ENCODE measurements around the gene HSPE1. TPM values are rescaled to one million over a fixed set of nuclear protein-coding genes. Genes with fewer than 3 reads are reported as not detected.

HSPE1 gene
- total and polyA plus RNA-seq, 2 of the 8 experiments (the other 6 are each of a cell fraction or from before 2014, with no cell fraction given), result 206 to 377 TPM

DNA sequence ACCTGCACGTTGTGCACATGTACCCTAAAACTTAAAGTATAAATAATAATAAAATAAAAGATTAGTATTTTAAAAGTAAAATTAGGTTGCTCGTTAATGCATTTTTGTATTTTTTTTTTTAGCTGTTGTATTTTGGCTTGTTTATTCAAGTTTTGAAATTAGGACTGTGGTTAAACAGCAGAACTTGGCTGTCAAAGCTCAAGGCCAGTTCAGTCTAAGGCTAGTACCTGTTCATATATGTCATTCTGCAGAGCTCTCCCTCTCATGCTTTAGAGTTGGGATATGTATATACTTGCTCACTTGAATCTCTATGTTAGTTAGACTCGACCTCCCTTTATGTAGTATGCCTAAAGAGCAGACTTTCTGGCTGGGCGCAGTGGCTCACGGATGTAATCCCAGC is 48.4 kb downstream of the HSPE1 start:
- Histone ChIP-seq H3K4me2 (ENCODE audit: insufficient read depth in 1 of 2, low read depth in 2 of 2, low read length in 2 of 2) (no peak overlapping the region), H3K9ac (replicated peaks in 1 of 4; ENCODE audit: extremely low read depth in 1 of 4, low read depth in 3 of 4, low read length in 3 of 4) (no peak overlapping the region), H2BK5ac (ENCODE audit: low read depth, low read length) (no peak overlapping the region), H3K9me3 (ENCODE audit: insufficient read depth in 2 of 2, low read depth in 1 of 2, low read length in 1 of 2) (no peaks in the 10 kb centered on the region), H3K23me2 (ENCODE audit: low read depth, low read length) (no peaks in the 10 kb centered on the region), H4K8ac (ENCODE audit: extremely low read depth, insufficient read depth, low read length) (no peak overlapping the region), H3K14ac (ENCODE audit: insufficient read length) (no peak overlapping the region), H3K4ac (replicated peaks; ENCODE audit: insufficient read length, low read depth, low read length) (no peak overlapping the region), H3K36me3 (ENCODE audit: control insufficient read depth in 2 of 4, insufficient read depth in 4 of 4, low read length in 3 of 4) (peaks cover 2 to 39% (median 9%) of the 10 kb centered on the region in 4 experiments; a peak in 7 of 8 replicates), H2BK120ac (replicated peaks; ENCODE audit: low read depth, low read length) (no peak overlapping the region), H3K56ac (replicated peaks; ENCODE audit: insufficient read length, low read depth, low read length) (no peak overlapping the region), H3K27me3 (replicated peaks in 1 of 4; ENCODE audit: control insufficient read depth in 3 of 4, extremely low read depth in 1 of 4, insufficient read depth in 3 of 4, low read length in 3 of 4) (no peaks in the 10 kb centered on the region), H2BK20ac (ENCODE audit: low read length) (no peak overlapping the region), H2BK12ac (ENCODE audit: low read depth, low read length) (no peak overlapping the region), H4K20me1 (replicated peaks in 1 of 2; ENCODE audit: control insufficient read depth in 1 of 2, insufficient read depth in 2 of 2, low read length in 2 of 2) (no peaks in the 10 kb centered on the region), H3K4me1 (replicated peaks in 1 of 4; ENCODE audit: control insufficient read depth in 3 of 4, insufficient read depth in 4 of 4, low read length in 3 of 4) (no peaks in the 10 kb centered on the region), H3K79me1 (ENCODE audit: low read depth, low read length) (no peaks in the 10 kb centered on the region), H3K27ac (ENCODE audit: low read depth, low read length) (no peak overlapping the region), H3K4me3 (ENCODE audit: extremely low read depth in 1 of 4, insufficient read depth in 2 of 4, low read depth in 3 of 4, low read length in 4 of 4) (no peak overlapping the region), H4K5ac (ENCODE audit: insufficient read length, low read depth, low read length) (no peak overlapping the region), H3K79me2 (ENCODE audit: control insufficient read depth in 1 of 2, insufficient read depth in 2 of 2, low read length in 2 of 2) (no peaks in the 10 kb centered on the region), H3K23ac (ENCODE audit: insufficient read length) (no peak overlapping the region), H3K18ac (ENCODE audit: extremely low read depth, low read length) (no peak overlapping the region), H4K91ac (replicated peaks; ENCODE audit: insufficient read length, low read length) (no peak overlapping the region), H2AK5ac (ENCODE audit: low read depth, low read length) (no peak overlapping the region), H2AFZ (ENCODE audit: low read length) (no peak overlapping the region), H2BK15ac (ENCODE audit: low read length) (no peak overlapping the region)
- POLR2A ChIA-PET (ENCODE audit: partially characterized antibody), result interaction anchor here (0.7 to 1.2 kb wide), 3 partner anchors 8 to 104 kb away, joined by 3 read pairs; no protein-coding TSS in a partner anchor
- TF ChIP-seq HDAC6 (IDR thresholded peaks at IDR 0.05; ENCODE audit: low read depth, low read length), result no peak
- TF ChIP-seq, protein P1, sequence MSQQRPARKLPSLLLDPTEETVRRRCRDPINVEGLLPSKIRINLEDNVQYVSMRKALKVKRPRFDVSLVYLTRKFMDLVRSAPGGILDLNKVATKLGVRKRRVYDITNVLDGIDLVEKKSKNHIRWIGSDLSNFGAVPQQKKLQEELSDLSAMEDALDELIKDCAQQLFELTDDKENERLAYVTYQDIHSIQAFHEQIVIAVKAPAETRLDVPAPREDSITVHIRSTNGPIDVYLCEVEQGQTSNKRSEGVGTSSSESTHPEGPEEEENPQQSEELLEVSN (IDR thresholded peaks at IDR 0.05), result no peak
- no peak for TF ChIP-seq TAF1 (IDR thresholded peaks at IDR 0.05; ENCODE audit: low read depth, low read length)
- no peak for TF ChIP-seq CEBPB (IDR thresholded peaks at IDR 0.05; ENCODE audit: low read depth, low read length)
- TF ChIP-seq SUZ12 (IDR thresholded peaks at IDR 0.05; ENCODE audit: low read length), result no peak
- WGBS, 2 experiments (ENCODE audit: extremely low coverage in 1 of 2, insufficient coverage in 1 of 2, insufficient read length in 1 of 2, insufficient replicate concordance in 2 of 2, low coverage in 1 of 2, low lambda C conversion rate in 2 of 2, missing lambda C conversion rate in 1 of 2), result 93% methylated on average over 5 of the region's 5 CpGs; no CpG with 5 or more reads in 1 of the 2 experiments
- FAIRE-seq, result no peak
- CTCF ChIA-PET (ENCODE audit: partially characterized antibody), result interaction anchor here (1.1 kb wide), 1 partner anchor 19 kb away, joined by 3 read pairs; no protein-coding TSS in a partner anchor
- DNase-seq (ENCODE audit: low read depth in 1 of 2, low spot score in 2 of 2), result no peak
